ENCODE measurements around the gene ABLIM2. TPM values are rescaled to one million over a fixed set of nuclear protein-coding genes. Genes with fewer than 3 reads are reported as not detected.

The ABLIM2 gene
- total and polyA plus RNA-seq, 2 experiments from 2014 or later = 1.5 to 4.3 TPM

- Histone ChIP-seq H3K27ac (ENCODE audit: low read depth) (no peak overlapping the region), H3K4me1 (ENCODE audit: insufficient read depth) (no peaks in the 10 kb centered on the region), H3K4me2 (no peak overlapping the region), H2AFZ (no peak overlapping the region), H3K36me3 (ENCODE audit: insufficient read depth) (no peaks in the 10 kb centered on the region), H3K79me2 (replicated peaks; ENCODE audit: insufficient read depth) (no peaks in the 10 kb centered on the region), H3K4me3 (no peak overlapping the region), H3F3A (replicated peaks; ENCODE audit: low read depth) (no peaks in the 10 kb centered on the region), H3K9me2 (ENCODE audit: insufficient read depth) (no peaks in the 10 kb centered on the region), H4K20me1 (replicated peaks; ENCODE audit: insufficient read depth) (no peaks in the 10 kb centered on the region), H3K27me3 (ENCODE audit: insufficient read depth) (no peaks in the 10 kb centered on the region)
- Mint-ChIP-seq H3K27me3 (ENCODE audit: insufficient read depth, low read depth, poor library complexity) (peaks cover 15% of the 10 kb centered on the region), H3K4me3 (no peak overlapping the region), H3K27ac (no peak overlapping the region), H3K36me3 (ENCODE audit: low read depth) (no peaks in the 10 kb centered on the region), H3K9me3 (no peaks in the 10 kb centered on the region), H3K4me1 (peaks cover 13% of the 10 kb centered on the region)
- DNase-seq (ENCODE audit: low spot score) (no peak), ATAC-seq (no peak)
- no peak for TF ChIP-seq EZH2 (IDR thresholded peaks at IDR 0.05; ENCODE audit: low read depth, unreplicated experiment)
- TF ChIP-seq NANOG (IDR thresholded peaks at IDR 0.05; ENCODE audit: borderline replicate concordance) = no peak
- no peak for TF ChIP-seq ZNF114 (CRISPR knock-in tag; IDR thresholded peaks at IDR 0.05)
- TF ChIP-seq ZNF331 (CRISPR knock-in tag; IDR thresholded peaks at IDR 0.05; ENCODE audit: low read depth) = no peak
These were observed 135.6 kb downstream of the ABLIM2 start for GRCh38 chr4:8022767-8023695.

GRCh38 chr4:8021796-8022195 is 136.8 kb downstream of the ABLIM2 start:
- Histone ChIP-seq H3K9me2 (ENCODE audit: insufficient read depth) (no peaks in the 10 kb centered on the region), H3K4me2 (no peak overlapping the region), H4K20me1 (replicated peaks; ENCODE audit: insufficient read depth) (no peaks in the 10 kb centered on the region), H2AFZ (no peak overlapping the region), H3K36me3 (ENCODE audit: insufficient read depth) (no peaks in the 10 kb centered on the region), H3K27me3 (ENCODE audit: insufficient read depth) (no peaks in the 10 kb centered on the region), H3K27ac (ENCODE audit: low read depth) (no peak overlapping the region), H3K4me1 (ENCODE audit: insufficient read depth) (no peaks in the 10 kb centered on the region), H3K79me2 (replicated peaks; ENCODE audit: insufficient read depth) (no peaks in the 10 kb centered on the region), H3F3A (replicated peaks; ENCODE audit: low read depth) (no peaks in the 10 kb centered on the region), H3K4me3 (no peak overlapping the region)
- H3K27ac Mint-ChIP-seq = no peak overlapping the region
- ATAC-seq (no peak), DNase-seq (ENCODE audit: low spot score) (no peak)
- H3K9me3 Mint-ChIP-seq = no peaks in the 10 kb centered on the region
- no peaks in the 10 kb centered on the region for H3K36me3 Mint-ChIP-seq (ENCODE audit: low read depth)
- H3K4me3 Mint-ChIP-seq = no peak overlapping the region
- H3K4me1 Mint-ChIP-seq = peaks cover 13% of the 10 kb centered on the region
- TF ChIP-seq ETS1 (IDR thresholded peaks at IDR 0.05) (no peak), CTCF (conservative IDR thresholded peaks at IDR 0.05; ENCODE audit: low read depth in 2 of 2) (0 out of 4 replicates have a peak, but pooled peaks of 1 of the 2 experiments have one; percentile 9)
- peaks cover 13% of the 10 kb centered on the region for H3K27me3 Mint-ChIP-seq (ENCODE audit: insufficient read depth, low read depth, poor library complexity)
